Measurements from ENCODE around the gene NDFIP2.

DNA sequence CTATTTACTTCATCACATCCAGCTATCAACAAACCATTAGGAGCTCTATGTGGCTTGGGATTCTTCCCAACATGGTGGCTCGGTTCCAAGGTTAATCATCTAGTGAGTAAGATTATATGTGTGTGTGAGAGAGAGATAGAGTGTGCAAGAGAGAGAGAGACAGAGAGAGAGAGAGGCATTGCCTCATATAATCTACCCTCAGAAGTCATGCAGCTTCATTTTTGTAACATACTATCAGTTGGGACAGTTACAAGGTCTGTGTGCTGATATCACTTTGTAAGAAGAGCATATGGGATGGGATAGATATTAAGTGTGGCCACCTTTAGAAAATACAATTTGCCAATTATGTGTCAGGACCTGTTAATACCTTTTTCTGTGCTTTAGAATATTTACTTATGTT is 104.1 kb downstream of the NDFIP2 start:
- TF ChIP-seq, protein P1, sequence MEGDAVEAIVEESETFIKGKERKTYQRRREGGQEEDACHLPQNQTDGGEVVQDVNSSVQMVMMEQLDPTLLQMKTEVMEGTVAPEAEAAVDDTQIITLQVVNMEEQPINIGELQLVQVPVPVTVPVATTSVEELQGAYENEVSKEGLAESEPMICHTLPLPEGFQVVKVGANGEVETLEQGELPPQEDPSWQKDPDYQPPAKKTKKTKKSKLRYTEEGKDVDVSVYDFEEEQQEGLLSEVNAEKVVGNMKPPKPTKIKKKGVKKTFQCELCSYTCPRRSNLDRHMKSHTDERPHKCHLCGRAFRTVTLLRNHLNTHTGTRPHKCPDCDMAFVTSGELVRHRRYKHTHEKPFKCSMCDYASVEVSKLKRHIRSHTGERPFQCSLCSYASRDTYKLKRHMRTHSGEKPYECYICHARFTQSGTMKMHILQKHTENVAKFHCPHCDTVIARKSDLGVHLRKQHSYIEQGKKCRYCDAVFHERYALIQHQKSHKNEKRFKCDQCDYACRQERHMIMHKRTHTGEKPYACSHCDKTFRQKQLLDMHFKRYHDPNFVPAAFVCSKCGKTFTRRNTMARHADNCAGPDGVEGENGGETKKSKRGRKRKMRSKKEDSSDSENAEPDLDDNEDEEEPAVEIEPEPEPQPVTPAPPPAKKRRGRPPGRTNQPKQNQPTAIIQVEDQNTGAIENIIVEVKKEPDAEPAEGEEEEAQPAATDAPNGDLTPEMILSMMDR (IDR thresholded peaks at IDR 0.05; ENCODE audit: low read depth, low read length), result no peak
- no peak for TF ChIP-seq POLR2A (IDR thresholded peaks at IDR 0.05; ENCODE audit: extremely low read depth, insufficient read length)
- no peak for TF ChIP-seq MYC (IDR thresholded peaks at IDR 0.05; ENCODE audit: low read depth, low read length)
